Measurements from ENCODE around the gene NCMAP.

Gene NCMAP

DNA sequence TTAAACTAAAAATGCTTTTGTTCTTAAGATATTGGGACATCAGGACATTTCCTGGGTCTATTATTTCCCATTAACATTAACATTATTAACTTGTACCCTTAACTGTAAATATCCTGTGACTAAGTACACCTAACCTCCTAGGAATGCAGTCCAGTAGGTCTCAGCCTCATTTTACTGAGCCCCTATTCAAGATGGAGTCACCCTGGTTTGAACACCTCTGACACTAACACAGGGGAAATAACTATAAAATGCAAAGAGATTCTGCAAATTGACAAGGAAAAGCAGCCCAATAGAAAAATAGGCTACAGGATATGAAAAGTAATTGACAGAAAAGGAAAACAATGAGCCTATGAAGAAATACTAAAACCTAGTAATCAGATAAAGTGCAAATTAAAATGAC, 11.6 kb upstream of the NCMAP start:
- DNase-seq: no peak

DNA sequence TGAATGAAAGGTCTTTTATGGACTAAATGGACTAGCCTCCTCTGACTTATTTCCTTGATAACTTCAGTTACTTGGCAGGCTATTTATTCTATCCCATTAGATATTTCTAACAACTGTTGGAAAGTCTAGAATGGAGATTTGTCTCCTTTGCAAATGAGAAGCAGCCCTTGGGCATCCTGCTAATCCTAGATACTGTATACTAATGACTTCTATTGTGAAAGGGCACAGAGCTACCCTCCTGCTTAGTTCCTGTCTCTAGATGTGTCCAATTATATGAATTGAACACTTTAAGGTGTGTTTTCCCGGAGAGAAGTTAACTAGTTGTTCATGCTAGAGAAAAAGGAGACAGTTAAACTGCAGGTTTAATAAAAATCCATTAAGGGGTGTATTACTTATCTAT, 10.2 kb upstream of the NCMAP start:
- peak; percentile 35 for DNase-seq

GRCh38 chr1:24547195-24547594, 8.7 kb upstream of the NCMAP start:
- DNase-seq: no peak

GRCh38 chr1:24548070-24548469, 7.8 kb upstream of the NCMAP start:
- no peak for DNase-seq

DNA sequence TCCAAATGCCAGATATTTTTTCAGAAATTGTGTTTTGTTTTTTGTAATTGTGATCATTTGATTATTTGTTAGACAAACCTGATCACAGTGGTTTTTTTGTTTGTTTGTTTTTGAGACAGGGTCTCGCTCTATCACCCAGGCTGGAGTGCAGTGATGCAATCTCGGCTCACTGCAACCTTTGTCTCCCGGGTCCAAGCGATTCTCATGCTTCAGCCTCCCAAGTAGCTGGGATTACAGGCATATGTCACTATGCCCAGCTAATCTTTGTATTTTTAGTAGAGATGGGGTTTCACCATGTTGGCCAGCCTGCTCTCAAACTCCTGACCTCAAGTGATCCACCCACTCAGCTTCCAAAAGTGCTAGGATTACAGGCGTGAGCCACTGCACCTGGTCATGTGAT, 6.7 kb upstream of the NCMAP start:
- DNase-seq: peak; percentile 59

- peak; percentile 49 for DNase-seq
Measured at GRCh38 chr1:24551290-24551959, 4.5 kb upstream of the NCMAP start.

- DNase-seq: peak; percentile 95
Measured at GRCh38 chr1:24551960-24552571, 3.8 kb upstream of the NCMAP start.

DNA sequence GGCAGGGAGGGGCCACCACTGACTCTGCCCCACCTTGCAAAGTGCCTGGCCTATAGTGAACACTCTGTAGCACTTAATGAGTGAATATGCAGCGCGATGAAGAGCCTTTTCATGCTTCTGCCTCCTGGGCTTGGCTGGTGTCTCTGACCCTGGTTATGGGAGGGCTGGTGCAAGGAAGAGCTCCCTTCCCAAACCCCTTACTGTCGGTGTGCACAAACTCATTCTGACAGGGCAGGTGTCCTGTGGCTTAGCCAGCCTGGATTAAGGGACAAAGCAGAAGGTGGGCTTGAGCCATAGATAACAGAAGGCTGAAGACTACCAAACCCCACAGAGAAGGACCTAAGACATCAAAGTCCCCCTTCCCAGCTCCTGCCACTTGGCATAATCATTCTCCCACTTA, 2.0 kb upstream of the NCMAP start:
- peak; percentile 80 for DNase-seq

DNA sequence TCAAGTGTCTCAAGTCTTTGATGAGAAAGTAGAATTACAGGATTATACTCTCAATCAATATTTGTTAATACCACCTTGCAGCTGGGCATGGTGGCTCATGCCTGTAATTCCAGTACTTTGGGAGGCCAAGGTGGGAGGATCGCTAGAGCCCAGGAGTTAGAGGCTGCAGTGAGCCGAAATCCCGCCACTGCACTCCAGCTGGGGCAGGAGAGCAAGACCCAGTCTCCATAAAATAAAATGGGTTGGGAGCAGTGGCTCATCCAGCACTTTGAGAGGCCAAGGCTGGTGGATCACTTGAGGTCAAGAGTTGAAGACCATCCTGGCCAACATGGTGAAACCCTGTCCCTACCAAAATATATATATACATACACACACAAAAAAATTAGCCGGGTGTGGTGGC, 1.2 kb upstream of the NCMAP start:
- DNase-seq: peak; percentile 76

DNA sequence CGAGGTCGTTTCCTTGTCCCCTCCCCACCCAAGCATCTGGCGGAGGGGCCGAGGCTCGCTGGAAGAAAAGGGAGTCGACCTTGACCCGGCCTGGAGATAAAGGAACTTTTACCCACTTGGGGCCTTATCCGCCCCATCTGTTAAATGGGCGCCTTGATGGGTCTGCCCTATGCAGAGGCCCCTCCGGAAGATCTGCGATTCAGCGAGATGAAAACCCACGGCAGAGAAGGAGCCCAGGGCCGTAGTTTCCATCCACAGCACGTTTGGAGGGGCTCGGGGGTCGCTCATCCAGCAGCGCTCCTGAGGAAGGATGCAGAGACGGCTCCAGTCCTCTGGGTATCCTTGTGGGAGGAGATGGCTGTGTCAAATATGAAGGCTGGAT, 518 bp downstream of the NCMAP start:
- DNase-seq: no peak

DNA sequence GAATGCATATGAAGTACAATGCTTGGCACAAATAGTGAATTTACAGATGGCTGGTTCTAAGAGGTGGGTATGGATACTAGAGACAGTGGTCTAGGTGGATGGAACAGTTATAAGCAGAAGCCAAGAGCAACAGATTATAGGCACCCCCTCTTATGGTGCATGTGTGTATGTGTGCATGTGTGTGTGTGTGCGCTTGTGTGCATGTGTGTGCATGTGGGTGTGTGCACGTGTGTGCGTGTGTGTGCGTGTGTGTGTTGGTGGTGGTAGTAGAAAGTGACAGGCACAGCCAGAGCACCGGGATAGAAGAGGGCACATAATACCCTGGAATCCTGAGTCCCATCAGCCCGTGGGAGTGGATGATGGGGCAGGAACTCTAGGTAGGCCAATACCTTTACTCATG, 1.3 kb downstream of the NCMAP start:
- DNase-seq: no peak

DNA sequence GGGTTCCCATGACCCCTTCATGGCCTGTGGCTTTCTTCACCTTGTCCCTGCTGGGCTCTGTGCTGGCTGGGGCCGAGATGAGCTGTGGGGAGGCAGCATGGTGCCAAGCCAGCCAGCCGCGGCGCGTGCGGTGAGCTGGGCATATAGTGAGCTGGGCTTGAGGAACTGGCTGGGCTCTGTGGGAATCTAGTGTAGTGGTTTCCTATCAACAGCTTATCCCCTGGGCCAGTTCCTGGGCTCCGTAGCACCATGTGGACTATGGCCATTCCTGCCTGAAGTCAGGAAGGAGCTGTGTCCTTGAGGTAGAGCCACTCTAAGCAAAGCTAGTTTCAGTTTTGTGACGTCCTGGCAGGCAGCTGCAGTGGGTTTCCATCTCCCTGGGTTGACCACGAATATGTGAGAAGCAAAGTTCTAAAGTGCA, 1.8 kb downstream of the NCMAP start:
- no peak for DNase-seq

DNA sequence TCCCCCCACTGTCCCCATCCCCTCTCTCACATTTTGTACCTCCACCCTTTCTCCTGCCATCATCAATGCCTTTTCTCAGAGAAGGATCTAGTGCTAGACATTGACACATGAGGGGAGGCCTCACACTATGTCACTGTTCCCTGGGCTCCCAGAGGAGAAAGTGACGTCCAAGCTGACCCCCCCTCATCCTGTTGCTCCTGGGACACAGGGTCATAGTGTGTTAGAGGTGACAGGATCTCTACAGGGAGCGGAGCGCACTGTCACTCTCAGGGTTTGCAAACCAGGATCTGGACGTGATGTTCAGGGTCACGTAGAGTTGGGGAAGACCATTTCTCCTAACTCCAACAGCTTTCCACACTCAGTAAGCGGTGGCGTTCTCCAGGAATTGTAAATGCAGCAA, 2.6 kb downstream of the NCMAP start:
- DNase-seq: no peak

- peak; percentile 32 for DNase-seq
Measured at GRCh38 chr1:24558902-24559791, 3.3 kb downstream of the NCMAP start.

DNA sequence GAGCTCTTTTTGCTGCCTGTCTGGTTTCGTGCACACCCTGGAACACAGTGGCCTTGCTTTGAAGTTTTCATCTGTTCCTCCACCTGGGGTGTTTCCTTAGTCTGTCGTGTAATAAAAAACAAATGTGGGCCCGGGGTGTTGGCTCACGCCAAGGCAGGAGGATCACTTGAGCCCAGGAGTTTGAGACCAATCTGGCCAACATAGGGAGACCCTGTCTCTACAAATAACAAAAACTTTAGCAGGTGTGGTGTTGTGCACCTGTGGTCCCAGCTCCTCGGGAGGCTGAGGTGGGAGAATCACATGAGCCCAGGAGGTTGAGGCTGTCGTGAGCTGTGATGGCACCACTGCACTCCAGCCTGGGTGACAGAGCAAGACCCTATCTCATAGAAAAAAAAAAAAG, 4.5 kb downstream of the NCMAP start:
- no peak for DNase-seq

DNA sequence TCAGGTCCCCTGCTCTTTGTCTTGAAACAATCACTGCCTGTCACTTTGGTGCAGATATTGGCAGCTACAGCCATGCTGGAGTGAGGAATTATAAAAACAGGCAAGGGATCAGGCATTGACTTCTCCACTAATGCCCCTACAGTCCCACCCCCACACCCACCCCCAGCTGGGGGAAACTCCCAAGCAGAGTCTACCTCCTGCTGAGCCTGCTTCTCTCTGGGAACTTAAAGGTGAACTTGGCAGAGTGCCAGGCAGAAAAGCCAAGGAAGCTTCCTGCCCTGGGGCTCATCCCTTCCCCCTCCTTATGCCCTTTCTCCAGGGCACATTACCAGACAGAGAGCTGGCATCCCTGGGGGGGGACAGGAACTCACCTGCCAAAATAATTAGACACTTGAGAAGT, 6.7 kb downstream of the NCMAP start:
- DNase-seq: peak; percentile 97

- no peak for DNase-seq
Measured at GRCh38 chr1:24564695-24565094, 8.8 kb downstream of the NCMAP start.

DNA sequence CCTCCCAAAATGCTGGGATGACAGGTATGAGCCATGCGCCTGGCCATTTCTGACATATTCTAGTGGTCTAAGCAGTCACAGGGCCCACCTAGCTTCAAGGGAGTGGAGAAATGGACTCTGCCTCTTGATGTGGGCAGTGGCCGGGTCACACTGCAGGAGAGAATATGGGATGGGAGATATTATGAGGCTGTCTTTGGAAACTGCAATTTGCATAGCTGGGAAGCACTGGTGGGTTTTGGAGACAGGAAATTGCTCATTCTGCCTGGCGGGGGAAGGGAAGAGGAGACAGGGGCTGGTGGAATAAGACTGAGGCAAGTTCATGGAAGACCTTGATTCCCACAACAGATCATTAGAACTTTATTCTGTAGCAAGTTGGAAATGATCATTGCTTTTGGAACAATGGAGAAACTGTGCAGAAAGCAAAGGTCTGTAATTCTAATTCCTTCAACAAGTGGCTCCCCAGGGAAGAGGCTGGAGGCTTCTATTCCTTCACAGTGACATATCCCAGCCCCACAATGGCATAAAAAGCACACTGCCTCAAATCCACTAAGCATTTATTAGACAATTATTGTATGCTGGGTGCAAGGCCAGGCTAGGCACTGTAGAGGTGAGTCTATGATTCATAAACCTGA, 10.5 kb downstream of the NCMAP start:
- no peak for DNase-seq

- no peak for DNase-seq
Measured at GRCh38 chr1:24567792-24568388, 12.0 kb downstream of the NCMAP start.

DNA sequence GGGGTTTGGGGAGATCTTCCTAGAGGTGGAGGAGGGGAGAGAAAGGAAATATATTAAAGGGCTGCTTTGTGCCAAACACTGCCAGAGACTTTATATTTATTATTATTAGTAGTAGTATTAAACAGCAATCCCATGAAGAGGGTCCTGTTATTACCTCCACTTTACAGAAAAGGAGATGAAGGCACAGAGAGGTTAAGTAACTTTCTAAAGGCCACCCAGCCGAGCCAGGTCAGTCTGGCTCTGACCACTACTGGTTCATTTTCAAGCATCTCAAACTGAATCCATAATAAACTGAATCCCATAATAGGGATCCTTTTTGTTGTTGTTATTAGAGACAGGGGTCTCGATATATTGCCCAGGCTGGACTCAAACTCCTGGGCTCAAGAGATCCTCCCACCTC, 12.6 kb downstream of the NCMAP start:
- DNase-seq: no peak

GRCh38 chr1:24570265-24571125, 14.6 kb downstream of the NCMAP start:
- no peak for DNase-seq

DNA sequence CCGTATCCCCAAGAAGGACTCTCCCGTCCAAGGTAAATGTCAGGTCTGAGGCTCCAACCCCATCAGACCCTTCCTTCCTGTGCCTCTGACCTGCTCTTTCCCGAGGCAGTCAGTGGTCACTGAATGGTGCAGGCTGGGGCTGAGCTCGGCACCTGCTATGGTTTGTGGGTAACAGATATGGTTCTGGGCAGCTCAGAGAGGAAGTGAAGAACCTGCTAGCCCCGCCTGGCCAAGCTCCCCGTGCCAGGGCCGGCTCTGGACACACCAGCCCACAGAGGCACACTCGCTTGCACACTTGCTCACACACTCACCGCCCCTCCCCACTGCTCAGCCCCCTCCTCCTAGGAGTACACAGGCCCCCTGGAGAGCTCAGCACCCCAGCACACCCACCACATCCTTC, 16.4 kb downstream of the NCMAP start:
- no peak for DNase-seq
